ENCODE data around the gene RIMBP2.

DNA sequence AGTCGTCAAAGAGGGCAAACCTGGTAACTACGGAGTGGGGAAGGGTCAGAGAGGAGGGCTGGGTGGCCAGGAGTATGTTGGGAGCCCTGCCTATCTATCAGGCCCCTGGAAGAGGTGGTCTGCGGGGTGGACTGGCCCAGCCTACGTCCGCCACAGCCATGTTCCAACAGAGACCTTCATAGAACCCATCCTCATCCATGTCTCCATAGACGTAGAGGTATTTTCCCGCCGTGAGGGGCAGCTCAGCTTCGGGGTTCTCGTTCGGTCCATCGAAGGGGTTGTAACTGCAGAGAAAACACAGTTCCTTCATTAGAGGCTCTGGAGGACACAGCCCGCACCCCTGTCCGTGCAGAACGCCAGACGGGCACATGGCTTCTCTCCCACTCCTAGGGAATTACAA, 271.1 kb downstream of the RIMBP2 start:
- TF ChIP-seq, protein P1, sequence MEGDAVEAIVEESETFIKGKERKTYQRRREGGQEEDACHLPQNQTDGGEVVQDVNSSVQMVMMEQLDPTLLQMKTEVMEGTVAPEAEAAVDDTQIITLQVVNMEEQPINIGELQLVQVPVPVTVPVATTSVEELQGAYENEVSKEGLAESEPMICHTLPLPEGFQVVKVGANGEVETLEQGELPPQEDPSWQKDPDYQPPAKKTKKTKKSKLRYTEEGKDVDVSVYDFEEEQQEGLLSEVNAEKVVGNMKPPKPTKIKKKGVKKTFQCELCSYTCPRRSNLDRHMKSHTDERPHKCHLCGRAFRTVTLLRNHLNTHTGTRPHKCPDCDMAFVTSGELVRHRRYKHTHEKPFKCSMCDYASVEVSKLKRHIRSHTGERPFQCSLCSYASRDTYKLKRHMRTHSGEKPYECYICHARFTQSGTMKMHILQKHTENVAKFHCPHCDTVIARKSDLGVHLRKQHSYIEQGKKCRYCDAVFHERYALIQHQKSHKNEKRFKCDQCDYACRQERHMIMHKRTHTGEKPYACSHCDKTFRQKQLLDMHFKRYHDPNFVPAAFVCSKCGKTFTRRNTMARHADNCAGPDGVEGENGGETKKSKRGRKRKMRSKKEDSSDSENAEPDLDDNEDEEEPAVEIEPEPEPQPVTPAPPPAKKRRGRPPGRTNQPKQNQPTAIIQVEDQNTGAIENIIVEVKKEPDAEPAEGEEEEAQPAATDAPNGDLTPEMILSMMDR (tag by site-specific recombination; IDR thresholded peaks at IDR 0.05): no peak
- TF ChIP-seq ZNF274 (IDR thresholded peaks at IDR 0.05; ENCODE audit: low read length) (no peak), ZNF274 (tag by site-specific recombination; IDR thresholded peaks at IDR 0.05; ENCODE audit: borderline replicate concordance) (no peak), ZNF221 (tag by site-specific recombination; IDR thresholded peaks at IDR 0.05; ENCODE audit: borderline replicate concordance) (no peak), KLF16 (tag by site-specific recombination; IDR thresholded peaks at IDR 0.05) (no peak), ZNF10 (tag by site-specific recombination; IDR thresholded peaks at IDR 0.05) (no peak), INSM2 (tag by site-specific recombination; IDR thresholded peaks at IDR 0.05) (no peak), ZNF514 (tag by site-specific recombination; IDR thresholded peaks at IDR 0.05) (no peak), ZNF362 (tag by site-specific recombination; IDR thresholded peaks at IDR 0.05) (no peak), PRDM1 (tag by site-specific recombination; IDR thresholded peaks at IDR 0.05) (no peak), ZNF350 (tag by site-specific recombination; IDR thresholded peaks at IDR 0.05) (no peak), ZNF660 (tag by site-specific recombination; IDR thresholded peaks at IDR 0.05) (no peak)
- TF ChIP-seq, protein P2, sequence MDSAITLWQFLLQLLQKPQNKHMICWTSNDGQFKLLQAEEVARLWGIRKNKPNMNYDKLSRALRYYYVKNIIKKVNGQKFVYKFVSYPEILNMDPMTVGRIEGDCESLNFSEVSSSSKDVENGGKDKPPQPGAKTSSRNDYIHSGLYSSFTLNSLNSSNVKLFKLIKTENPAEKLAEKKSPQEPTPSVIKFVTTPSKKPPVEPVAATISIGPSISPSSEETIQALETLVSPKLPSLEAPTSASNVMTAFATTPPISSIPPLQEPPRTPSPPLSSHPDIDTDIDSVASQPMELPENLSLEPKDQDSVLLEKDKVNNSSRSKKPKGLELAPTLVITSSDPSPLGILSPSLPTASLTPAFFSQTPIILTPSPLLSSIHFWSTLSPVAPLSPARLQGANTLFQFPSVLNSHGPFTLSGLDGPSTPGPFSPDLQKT (IDR thresholded peaks at IDR 0.05; ENCODE audit: borderline replicate concordance, low read depth, low read length): no peak
- TF ChIP-seq, protein P3, sequence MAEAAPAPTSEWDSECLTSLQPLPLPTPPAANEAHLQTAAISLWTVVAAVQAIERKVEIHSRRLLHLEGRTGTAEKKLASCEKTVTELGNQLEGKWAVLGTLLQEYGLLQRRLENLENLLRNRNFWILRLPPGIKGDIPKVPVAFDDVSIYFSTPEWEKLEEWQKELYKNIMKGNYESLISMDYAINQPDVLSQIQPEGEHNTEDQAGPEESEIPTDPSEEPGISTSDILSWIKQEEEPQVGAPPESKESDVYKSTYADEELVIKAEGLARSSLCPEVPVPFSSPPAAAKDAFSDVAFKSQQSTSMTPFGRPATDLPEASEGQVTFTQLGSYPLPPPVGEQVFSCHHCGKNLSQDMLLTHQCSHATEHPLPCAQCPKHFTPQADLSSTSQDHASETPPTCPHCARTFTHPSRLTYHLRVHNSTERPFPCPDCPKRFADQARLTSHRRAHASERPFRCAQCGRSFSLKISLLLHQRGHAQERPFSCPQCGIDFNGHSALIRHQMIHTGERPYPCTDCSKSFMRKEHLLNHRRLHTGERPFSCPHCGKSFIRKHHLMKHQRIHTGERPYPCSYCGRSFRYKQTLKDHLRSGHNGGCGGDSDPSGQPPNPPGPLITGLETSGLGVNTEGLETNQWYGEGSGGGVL (tag by site-specific recombination; IDR thresholded peaks at IDR 0.05): no peak

Measured in HEK293 (cell line).